Measurements from ENCODE around the gene IPO4. TPM values are rescaled to one million over a fixed set of nuclear protein-coding genes. Genes with fewer than 3 reads are reported as not detected.

Gene IPO4
- total and polyA plus RNA-seq, 9 of the 15 experiments (the other 6 are each of a cell fraction or from before 2014, with no cell fraction given), result 7.3 to 122 (median 31.8) TPM

DNA sequence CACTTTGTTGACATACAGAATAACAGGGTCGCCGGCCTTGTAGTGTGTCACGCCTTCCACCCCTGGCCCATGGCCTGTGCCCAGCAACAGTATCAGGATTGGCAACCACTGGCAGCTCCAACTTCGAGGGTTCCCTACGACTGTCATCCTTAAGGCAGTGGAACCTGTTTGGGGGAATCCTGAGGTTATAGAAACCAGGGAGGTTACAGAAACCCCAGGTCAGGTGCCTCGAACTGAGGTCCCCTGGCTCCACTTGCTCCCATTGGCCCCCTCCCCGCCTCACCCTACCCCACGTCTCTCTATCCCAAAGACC is 6.2 kb upstream of the IPO4 start:
- FAIRE-seq (no peak), ATAC-seq (no peak), DNase-seq (ENCODE audit: extremely low read depth in 1 of 4, low spot score in 3 of 4) (no peak)
- 43% methylated on average over 6 of the region's 8 CpGs for WGBS (ENCODE audit: insufficient coverage, low coverage, missing lambda C conversion rate)
- no peaks in the 10 kb centered on the region for H3K9me3 ChIP-seq (replicated peaks; ENCODE audit: control insufficient read depth, insufficient read depth, low read depth, low read length)
- ChIA-PET CTCF (ENCODE audit: low intra/inter-chr PET ratio) (no interaction called here), POLR2A (interaction anchor here (0.9 to 3.2 kb wide), 5 partner anchors 14 to 100 kb away, joined by 4 to 21 read pairs (median 9); partner anchors contain the start of genes CHMP4A, EMC9 and MDP1)
- peak overlapping the region; percentile 96 to 99 for H3K9ac ChIP-seq (ENCODE audit: insufficient read depth in 1 of 2, low read depth in 2 of 2, low read length in 2 of 2)
- TF ChIP-seq, protein P1, sequence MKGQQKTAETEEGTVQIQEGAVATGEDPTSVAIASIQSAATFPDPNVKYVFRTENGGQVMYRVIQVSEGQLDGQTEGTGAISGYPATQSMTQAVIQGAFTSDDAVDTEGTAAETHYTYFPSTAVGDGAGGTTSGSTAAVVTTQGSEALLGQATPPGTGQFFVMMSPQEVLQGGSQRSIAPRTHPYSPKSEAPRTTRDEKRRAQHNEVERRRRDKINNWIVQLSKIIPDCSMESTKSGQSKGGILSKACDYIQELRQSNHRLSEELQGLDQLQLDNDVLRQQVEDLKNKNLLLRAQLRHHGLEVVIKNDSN (CRISPR knock-in tag; IDR thresholded peaks at IDR 0.05), result 0 out of 2 replicates have a peak, but pooled peaks have one; percentile 11
- no peak for TF ChIP-seq HDAC6 (IDR thresholded peaks at IDR 0.05; ENCODE audit: low read depth, low read length)
- no peak for TF ChIP-seq PYGO2 (tag; IDR thresholded peaks at IDR 0.05)
- TF ChIP-seq ESRRA (IDR thresholded peaks at IDR 0.05; ENCODE audit: borderline replicate concordance, low read depth), result no peak
- TF ChIP-seq, protein P2, sequence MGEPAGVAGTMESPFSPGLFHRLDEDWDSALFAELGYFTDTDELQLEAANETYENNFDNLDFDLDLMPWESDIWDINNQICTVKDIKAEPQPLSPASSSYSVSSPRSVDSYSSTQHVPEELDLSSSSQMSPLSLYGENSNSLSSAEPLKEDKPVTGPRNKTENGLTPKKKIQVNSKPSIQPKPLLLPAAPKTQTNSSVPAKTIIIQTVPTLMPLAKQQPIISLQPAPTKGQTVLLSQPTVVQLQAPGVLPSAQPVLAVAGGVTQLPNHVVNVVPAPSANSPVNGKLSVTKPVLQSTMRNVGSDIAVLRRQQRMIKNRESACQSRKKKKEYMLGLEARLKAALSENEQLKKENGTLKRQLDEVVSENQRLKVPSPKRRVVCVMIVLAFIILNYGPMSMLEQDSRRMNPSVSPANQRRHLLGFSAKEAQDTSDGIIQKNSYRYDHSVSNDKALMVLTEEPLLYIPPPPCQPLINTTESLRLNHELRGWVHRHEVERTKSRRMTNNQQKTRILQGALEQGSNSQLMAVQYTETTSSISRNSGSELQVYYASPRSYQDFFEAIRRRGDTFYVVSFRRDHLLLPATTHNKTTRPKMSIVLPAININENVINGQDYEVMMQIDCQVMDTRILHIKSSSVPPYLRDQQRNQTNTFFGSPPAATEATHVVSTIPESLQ (CRISPR knock-in tag; IDR thresholded peaks at IDR 0.05), result 0 out of 2 replicates have a peak, but pooled peaks have one; percentile 54
- TF ChIP-seq HMGN3 (IDR thresholded peaks at IDR 0.05; ENCODE audit: borderline replicate concordance, extremely low read depth, insufficient read length, low read depth, low read length), result no peak
- TF ChIP-seq MTA3 (IDR thresholded peaks at IDR 0.05; ENCODE audit: borderline replicate concordance), result no peak
- no peak for TF ChIP-seq TAL1 (IDR thresholded peaks at IDR 0.05)
- no peak for TF ChIP-seq RBM15 (IDR thresholded peaks at IDR 0.05; ENCODE audit: insufficient read depth, low read length)
- no peak for TF ChIP-seq PRDM10 (IDR thresholded peaks at IDR 0.05; ENCODE audit: partially characterized antibody)
- TF ChIP-seq PTBP1 (IDR thresholded peaks at IDR 0.05; ENCODE audit: low read depth, low read length), result no peak
- TF ChIP-seq, protein P3, sequence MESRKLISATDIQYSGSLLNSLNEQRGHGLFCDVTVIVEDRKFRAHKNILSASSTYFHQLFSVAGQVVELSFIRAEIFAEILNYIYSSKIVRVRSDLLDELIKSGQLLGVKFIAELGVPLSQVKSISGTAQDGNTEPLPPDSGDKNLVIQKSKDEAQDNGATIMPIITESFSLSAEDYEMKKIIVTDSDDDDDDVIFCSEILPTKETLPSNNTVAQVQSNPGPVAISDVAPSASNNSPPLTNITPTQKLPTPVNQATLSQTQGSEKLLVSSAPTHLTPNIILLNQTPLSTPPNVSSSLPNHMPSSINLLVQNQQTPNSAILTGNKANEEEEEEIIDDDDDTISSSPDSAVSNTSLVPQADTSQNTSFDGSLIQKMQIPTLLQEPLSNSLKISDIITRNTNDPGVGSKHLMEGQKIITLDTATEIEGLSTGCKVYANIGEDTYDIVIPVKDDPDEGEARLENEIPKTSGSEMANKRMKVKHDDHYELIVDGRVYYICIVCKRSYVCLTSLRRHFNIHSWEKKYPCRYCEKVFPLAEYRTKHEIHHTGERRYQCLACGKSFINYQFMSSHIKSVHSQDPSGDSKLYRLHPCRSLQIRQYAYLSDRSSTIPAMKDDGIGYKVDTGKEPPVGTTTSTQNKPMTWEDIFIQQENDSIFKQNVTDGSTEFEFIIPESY (CRISPR knock-in tag; IDR thresholded peaks at IDR 0.05), result no peak
- TF ChIP-seq NEUROD1 (IDR thresholded peaks at IDR 0.05; ENCODE audit: borderline replicate concordance, low read depth, low read length, partially characterized antibody), result no peak
- TF ChIP-seq SNIP1 (IDR thresholded peaks at IDR 0.05; ENCODE audit: low read depth), result no peak
- H3K4me3 ChIP-seq, result peak overlapping the region; percentile 67
- H2AFZ ChIP-seq (ENCODE audit: low read depth, low read length), result peak overlapping the region; percentile 98
- peak overlapping the region; percentile 97 for H3K27ac ChIP-seq (ENCODE audit: extremely low read depth, low read depth, low read length)
- H3K36me3 ChIP-seq (ENCODE audit: control insufficient read depth, insufficient read depth, low read length), result peaks cover 32% of the 10 kb centered on the region; the same call in 2 of the 3 replicates
- in situ Hi-C loops (cut with MboI) (no loop called here), intact Hi-C loops (cut with micrococcal nuclease) (no loop called here)
- peak overlapping the region; percentile 86 for H3K4me2 ChIP-seq (ENCODE audit: insufficient read depth, low read length)
- H3K79me2 ChIP-seq (ENCODE audit: control insufficient read depth, insufficient read depth, low read length), result peaks cover 51% of the 10 kb centered on the region
- H4K20me1 ChIP-seq (replicated peaks; ENCODE audit: control insufficient read depth, insufficient read depth, low read length), result no peaks in the 10 kb centered on the region
- H3K9me1 ChIP-seq (ENCODE audit: control insufficient read depth, insufficient read depth, low read length), result no peaks in the 10 kb centered on the region
- BruUV-seq (replicated peaks), result no TSS peak
- no peaks in the 10 kb centered on the region for H3K27me3 ChIP-seq (ENCODE audit: control insufficient read depth in 2 of 2, insufficient read depth in 2 of 2, low read length in 2 of 2)
- H3K4me1 ChIP-seq (replicated peaks in 1 of 2; ENCODE audit: control insufficient read depth in 2 of 2, insufficient read depth in 2 of 2, low read length in 2 of 2), result peaks cover 6 to 13% of the 10 kb centered on the region in 2 experiments; a peak in 3 of 5 replicates
